ENCODE results near the gene AAK1.

AAK1 gene

DNA sequence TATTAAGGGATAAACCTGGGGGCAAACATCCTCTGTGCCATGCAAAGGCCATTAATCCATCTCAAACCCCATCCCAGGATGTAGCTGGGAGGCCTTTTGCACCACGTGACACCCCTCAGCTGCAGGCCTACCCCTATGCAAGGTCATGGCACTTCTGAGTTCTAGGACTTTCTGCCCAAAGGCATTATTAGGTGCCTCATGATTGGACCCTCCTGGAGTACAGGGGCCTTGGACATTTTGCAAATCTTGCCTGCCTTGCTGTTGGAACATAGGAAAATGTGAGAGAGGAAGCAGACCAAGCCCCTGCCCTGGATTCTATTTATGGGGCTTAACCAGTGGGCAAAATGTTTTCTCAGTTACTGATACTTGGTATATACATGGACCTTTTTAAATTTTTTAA is 162.1 kb downstream of the AAK1 start:
- TF ChIP-seq, protein P1, sequence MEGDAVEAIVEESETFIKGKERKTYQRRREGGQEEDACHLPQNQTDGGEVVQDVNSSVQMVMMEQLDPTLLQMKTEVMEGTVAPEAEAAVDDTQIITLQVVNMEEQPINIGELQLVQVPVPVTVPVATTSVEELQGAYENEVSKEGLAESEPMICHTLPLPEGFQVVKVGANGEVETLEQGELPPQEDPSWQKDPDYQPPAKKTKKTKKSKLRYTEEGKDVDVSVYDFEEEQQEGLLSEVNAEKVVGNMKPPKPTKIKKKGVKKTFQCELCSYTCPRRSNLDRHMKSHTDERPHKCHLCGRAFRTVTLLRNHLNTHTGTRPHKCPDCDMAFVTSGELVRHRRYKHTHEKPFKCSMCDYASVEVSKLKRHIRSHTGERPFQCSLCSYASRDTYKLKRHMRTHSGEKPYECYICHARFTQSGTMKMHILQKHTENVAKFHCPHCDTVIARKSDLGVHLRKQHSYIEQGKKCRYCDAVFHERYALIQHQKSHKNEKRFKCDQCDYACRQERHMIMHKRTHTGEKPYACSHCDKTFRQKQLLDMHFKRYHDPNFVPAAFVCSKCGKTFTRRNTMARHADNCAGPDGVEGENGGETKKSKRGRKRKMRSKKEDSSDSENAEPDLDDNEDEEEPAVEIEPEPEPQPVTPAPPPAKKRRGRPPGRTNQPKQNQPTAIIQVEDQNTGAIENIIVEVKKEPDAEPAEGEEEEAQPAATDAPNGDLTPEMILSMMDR (IDR thresholded peaks at IDR 0.05; ENCODE audit: insufficient read depth, missing control alignments) = no peak
- no peak for FAIRE-seq
- DNase-seq (ENCODE audit: insufficient read length, low spot score) = no peak

DNA sequence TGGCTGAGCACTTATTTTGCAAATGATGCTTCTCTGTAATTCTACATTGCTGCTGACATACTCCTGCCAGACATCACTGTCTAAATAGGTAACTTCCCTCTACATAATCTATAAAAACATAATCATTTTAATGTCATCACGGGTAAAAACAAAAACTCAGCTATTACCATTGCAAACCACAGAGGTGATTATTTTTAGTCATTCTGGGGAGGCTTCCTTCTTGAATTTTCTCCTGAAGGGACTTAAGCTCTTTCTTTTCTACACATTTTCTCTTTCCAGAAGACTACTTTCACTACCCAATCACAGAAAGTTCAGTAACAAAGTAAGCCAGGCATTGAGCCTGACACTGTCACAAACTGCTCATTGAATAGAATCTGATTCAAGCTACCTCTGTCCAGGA is 165.9 kb downstream of the AAK1 start:
- TF ChIP-seq, protein P1 (IDR thresholded peaks at IDR 0.05; ENCODE audit: insufficient read depth, missing control alignments) = no peak
- DNase-seq (ENCODE audit: insufficient read length, low spot score) (no peak), FAIRE-seq (no peak)

DNA sequence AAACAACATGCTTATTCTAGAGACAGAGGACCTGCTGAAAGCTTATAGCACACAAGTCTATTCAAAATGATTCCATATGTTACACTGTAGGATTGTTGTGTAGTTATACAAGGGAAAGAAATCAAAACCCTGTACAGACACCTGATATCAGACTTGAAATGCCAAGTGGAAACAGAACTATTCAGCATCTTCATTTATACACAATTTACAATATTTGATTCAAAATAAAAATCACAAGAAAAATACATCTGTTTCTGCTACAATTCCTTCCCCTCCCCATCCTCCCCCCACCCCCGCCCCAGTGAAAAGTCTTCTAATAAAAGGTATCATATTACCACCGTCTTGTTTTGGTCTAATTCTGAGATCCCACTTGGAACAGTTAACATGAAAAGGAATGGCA is 168.9 kb downstream of the AAK1 start:
- TF ChIP-seq, protein P1 (IDR thresholded peaks at IDR 0.05; ENCODE audit: insufficient read depth, missing control alignments) = no peak

DNA sequence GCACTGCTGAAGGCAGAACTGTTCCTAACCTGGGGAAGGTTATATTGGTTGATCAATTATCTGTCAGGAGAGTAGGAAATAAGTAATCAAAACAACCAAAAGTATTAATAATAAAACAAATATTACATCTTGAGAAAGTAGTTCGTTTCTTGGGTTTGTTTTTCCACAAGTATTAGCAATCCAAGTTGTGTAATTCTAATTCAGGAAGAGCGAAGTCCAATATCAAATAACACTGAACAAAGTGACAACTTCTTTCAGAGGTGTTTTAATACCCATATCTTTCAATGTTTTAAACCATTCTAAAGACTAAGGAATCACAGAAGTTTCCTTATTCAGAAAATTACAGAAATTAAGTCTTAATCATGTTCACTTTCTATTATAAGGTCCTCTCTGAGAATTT is 171.7 kb downstream of the AAK1 start:
- FAIRE-seq (no peak), DNase-seq (ENCODE audit: insufficient read length, low spot score) (no peak)
- TF ChIP-seq, protein P1 (IDR thresholded peaks at IDR 0.05; ENCODE audit: insufficient read depth, missing control alignments) = no peak

More for the DNA sequence above, 168.9 kb downstream of the AAK1 start:
- FAIRE-seq = no peak
- DNase-seq (ENCODE audit: insufficient read length, low spot score) = no peak

DNA sequence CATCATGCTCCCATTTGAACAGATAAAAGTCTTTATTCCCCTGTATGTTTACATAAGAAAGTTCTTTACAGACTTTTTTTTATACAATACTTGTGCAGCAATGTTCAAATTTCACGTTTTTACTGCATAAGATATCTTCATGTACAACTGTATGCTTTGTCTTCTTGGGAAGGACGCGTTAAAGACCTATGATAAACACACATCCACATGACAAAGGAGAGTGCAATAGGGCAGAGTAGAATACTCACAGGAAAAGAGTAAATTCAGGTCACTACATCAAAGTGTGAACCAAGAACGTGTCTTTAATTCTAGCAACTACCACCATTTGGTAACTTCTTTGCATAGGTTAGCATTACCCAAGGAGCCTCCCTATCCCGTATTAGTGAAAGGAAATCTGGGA is 172.6 kb downstream of the AAK1 start:
- no peak for FAIRE-seq
- no peak for DNase-seq (ENCODE audit: insufficient read length, low spot score)
- TF ChIP-seq, protein P1 (IDR thresholded peaks at IDR 0.05; ENCODE audit: insufficient read depth, missing control alignments) = no peak

DNA sequence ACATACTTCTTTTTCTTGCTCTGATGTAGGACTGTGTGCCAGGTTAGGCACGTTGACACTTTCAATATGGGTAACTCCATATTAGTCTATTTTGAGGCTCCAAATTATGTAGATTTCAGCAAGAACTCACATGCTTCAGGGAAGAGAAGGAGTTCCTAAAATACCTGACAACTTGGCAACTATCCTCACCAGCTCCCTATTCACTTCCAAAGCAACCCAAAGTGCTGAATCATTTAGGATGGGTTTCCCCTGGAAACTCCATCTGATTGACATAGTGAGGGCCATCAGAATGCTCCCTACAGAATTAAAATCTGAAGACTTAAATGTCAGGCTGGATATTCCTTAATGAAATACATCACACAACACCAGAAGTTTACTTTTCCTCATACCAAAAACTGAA is 173.8 kb downstream of the AAK1 start:
- no peak for FAIRE-seq
- TF ChIP-seq, protein P1 (IDR thresholded peaks at IDR 0.05; ENCODE audit: insufficient read depth, missing control alignments) = no peak
- no peak for DNase-seq (ENCODE audit: insufficient read length, low spot score)

DNA sequence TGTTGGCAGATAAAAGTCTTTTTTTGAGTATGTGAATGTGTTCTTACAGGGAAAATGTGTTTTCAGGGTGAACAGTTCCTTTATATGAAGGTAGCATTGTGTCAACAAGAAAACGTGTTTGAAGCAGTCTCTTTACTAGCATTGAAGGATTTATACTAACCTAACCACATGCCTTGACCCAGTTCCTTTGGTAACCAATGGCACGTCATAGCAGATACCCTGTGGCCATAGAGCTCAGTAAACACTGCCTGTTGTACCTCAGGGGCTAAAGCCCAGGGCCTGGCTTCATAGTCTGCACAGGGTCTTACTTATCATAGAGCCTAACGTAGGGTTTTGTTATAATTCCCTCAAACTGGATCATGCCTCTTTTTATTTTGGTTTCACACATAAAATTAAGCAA is 174.2 kb downstream of the AAK1 start:
- FAIRE-seq = no peak

More for the DNA sequence above, 174.2 kb downstream of the AAK1 start:
- DNase-seq (ENCODE audit: insufficient read length, low spot score) = no peak
- TF ChIP-seq, protein P1 (IDR thresholded peaks at IDR 0.05; ENCODE audit: insufficient read depth, missing control alignments) = no peak
